ENCODE data around the gene VWCE. TPM values are rescaled to one million over a fixed set of nuclear protein-coding genes. Genes with fewer than 3 reads are reported as not detected.

Gene VWCE
- polyA plus RNA-seq, 1 of the 3 experiments (the other 2 are of a cell fraction) = 5.0 TPM

- TF ChIP-seq USF1 (IDR thresholded peaks at IDR 0.05; ENCODE audit: borderline replicate concordance, low read depth) (no peak), CHD2 (IDR thresholded peaks at IDR 0.05; ENCODE audit: low read length, partially characterized antibody) (no peak), MEF2A (IDR thresholded peaks at IDR 0.05; ENCODE audit: borderline replicate concordance, low read depth) (no peak), ELF1 (IDR thresholded peaks at IDR 0.05) (no peak)
These were observed 33.2 kb upstream of the VWCE start (continued) for GRCh38 chr11:61328351-61328750.

GRCh38 chr11:61327669-61328071 is 32.6 kb upstream of the VWCE start:
- Histone ChIP-seq H3K27me3 (ENCODE audit: insufficient read depth) (no peaks in the 10 kb centered on the region), H3K36me3 (replicated peaks in 1 of 2; ENCODE audit: control insufficient read depth in 1 of 2, insufficient read depth in 2 of 2, low read length in 1 of 2) (peaks cover 59 to 60% of the 10 kb centered on the region in 2 experiments), H3K4me1 (ENCODE audit: control insufficient read depth in 1 of 2, insufficient read depth in 2 of 2, low read depth in 1 of 2, low read length in 1 of 2) (peaks cover 12 to 18% of the 10 kb centered on the region in 2 experiments), H3K9me2 (no peaks in the 10 kb centered on the region), H3K9ac (peak overlapping the region; percentile 24; the same call in 1 of the 2 replicates), H3K4me2 (no peak overlapping the region), H3K79me2 (ENCODE audit: insufficient read depth) (peaks cover 80% of the 10 kb centered on the region), H3F3A (replicated peaks; ENCODE audit: insufficient read depth) (peaks cover 9% of the 10 kb centered on the region), H3K4me3 (ENCODE audit: low read depth in 2 of 2, low read length in 1 of 2) (no peak overlapping the region), H2AFZ (ENCODE audit: low read depth) (no peak overlapping the region), H3K9me3 (no peaks in the 10 kb centered on the region), H4K20me1 (ENCODE audit: insufficient read depth) (peaks cover 38% of the 10 kb centered on the region), H3K27ac (ENCODE audit: low read depth in 2 of 2, low read length in 1 of 2) (peak overlapping the region in 1 of 2 experiments; percentile 18; a peak in 3 of 4 replicates)
- TF ChIP-seq GATA2 (CRISPR knock-in tag; IDR thresholded peaks at IDR 0.05) = no peak
- TF ChIP-seq TCF12 (IDR thresholded peaks at IDR 0.05) = peak; percentile 15; the same call in 1 of the 2 replicates
- TF ChIP-seq FOSL2 (IDR thresholded peaks at IDR 0.05; ENCODE audit: borderline replicate concordance, low read depth) = peak; percentile 10; the same call in 1 of the 2 replicates
- CTCF ChIA-PET = interaction anchor here (3.2 to 3.4 kb wide), 2 partner anchors 9 to 58 kb away, joined by 18 to 23 read pairs; no protein-coding TSS in a partner anchor
- POLR2A ChIA-PET = interaction anchor here (1.1 kb wide), 1 partner anchor 35 kb away, joined by 3 read pairs; the partner anchor contains the start of gene TMEM138
- no peak for DNase-seq

GRCh38 chr11:61325649-61326414 is 30.7 kb upstream of the VWCE start:
- CTCF ChIA-PET = interaction anchor here (1.7 to 3.4 kb wide), 3 partner anchors 10 to 60 kb away, joined by 5 to 23 read pairs (median 18); partner anchors contain the start of genes CYB561A3 and TMEM138
- WGBS (ENCODE audit: low lambda C conversion rate) = 90% methylated on average over 2 of the region's 2 CpGs
- no peak overlapping the region for H3K9ac ChIP-seq
- TF ChIP-seq REST (IDR thresholded peaks at IDR 0.05; ENCODE audit: low read depth, low read length) = no peak
- TF ChIP-seq TEAD4 (IDR thresholded peaks at IDR 0.05; ENCODE audit: borderline replicate concordance, insufficient read depth) = no peak
- TF ChIP-seq CTCF (IDR thresholded peaks at IDR 0.05) = no peak
- TF ChIP-seq FOXM1 (IDR thresholded peaks at IDR 0.05; ENCODE audit: low read depth) = no peak
- TF ChIP-seq ELF1 (IDR thresholded peaks at IDR 0.05) = no peak
- TF ChIP-seq GATA2 (CRISPR knock-in tag; IDR thresholded peaks at IDR 0.05) = no peak
- TF ChIP-seq GABPA (IDR thresholded peaks at IDR 0.05; ENCODE audit: low read depth) = no peak
- no peak for TF ChIP-seq USF2 (IDR thresholded peaks at IDR 0.05; ENCODE audit: borderline replicate concordance, low read depth, low read length)
- TF ChIP-seq IRF3 (IDR thresholded peaks at IDR 0.05; ENCODE audit: low read depth, low read length) = no peak
- TF ChIP-seq SIN3A (IDR thresholded peaks at IDR 0.05; ENCODE audit: borderline replicate concordance, low read depth, low read length) = no peak
- no peak for TF ChIP-seq MEF2A (IDR thresholded peaks at IDR 0.05; ENCODE audit: borderline replicate concordance, low read depth)

More at GRCh38 chr11:61325649-61326414, 30.7 kb upstream of the VWCE start:
- Histone ChIP-seq H3K4me3 (ENCODE audit: low read depth in 2 of 2, low read length in 1 of 2) (no peak overlapping the region), H3K9me3 (no peaks in the 10 kb centered on the region), H3K27ac (ENCODE audit: low read depth in 2 of 2, low read length in 1 of 2) (no peak overlapping the region), H3K27me3 (ENCODE audit: insufficient read depth) (no peaks in the 10 kb centered on the region), H3K79me2 (ENCODE audit: insufficient read depth) (peaks cover 66% of the 10 kb centered on the region), H2AFZ (ENCODE audit: low read depth) (no peak overlapping the region), H3K9me2 (no peaks in the 10 kb centered on the region), H3F3A (replicated peaks; ENCODE audit: insufficient read depth) (peaks cover 9% of the 10 kb centered on the region), H3K4me1 (ENCODE audit: control insufficient read depth in 1 of 2, insufficient read depth in 2 of 2, low read depth in 1 of 2, low read length in 1 of 2) (peaks cover 0 to 10% of the 10 kb centered on the region in 2 experiments; a peak in 2 of 4 replicates), H4K20me1 (ENCODE audit: insufficient read depth) (peaks cover 27% of the 10 kb centered on the region), H3K4me2 (no peak overlapping the region), H3K36me3 (replicated peaks in 1 of 2; ENCODE audit: control insufficient read depth in 1 of 2, insufficient read depth in 2 of 2, low read length in 1 of 2) (peaks cover 75 to 78% of the 10 kb centered on the region in 2 experiments)
- POLR2A ChIA-PET = no interaction called here
- no peak for DNase-seq
